DOHH2 (cell line): ENCODE data around the gene BTG2.

Experiments
- CTCF ChIP-seq: fragments of 200-600 bp; sonication (generic); IDR thresholded peaks from one replicate; pipeline ENCODE4 v1.5.1; 2014; ENCODE audit warnings: antibody characterized with exemption, mild to moderate bottlenecking, low read depth, low read length; ENCODE audit not compliant: poor library complexity, severe bottlenecking
- EZH2phosphoT487 ChIP-seq: fragments of 200-600 bp; sonication (generic); IDR thresholded peaks from 2 replicates; pipeline ENCODE4 v1.6.1; 2017; ENCODE audit warnings: borderline replicate concordance, mild to moderate bottlenecking, antibody characterized with exemption, low read length, moderate library complexity, mixed read lengths

GRCh38 chr1:203267912-203268311 is 37.4 kb upstream of the BTG2 start:
- TF ChIP-seq CTCF (no peak), EZH2phosphoT487 (no peak)
